ENCODE measurements around the gene SLC1A1.

SLC1A1 gene

GRCh38 chr9:4567601-4568000 lies 77.3 kb downstream of the SLC1A1 start:
- Histone ChIP-seq H3K4ac (ENCODE audit: low read depth in 1 of 2, low read length in 2 of 2) (no peak overlapping the region), H2AFZ (ENCODE audit: low read depth, low read length) (no peak overlapping the region), H2BK5ac (ENCODE audit: low read depth, low read length, poor library complexity, severe bottlenecking) (no peak overlapping the region), H3K4me1 (ENCODE audit: control insufficient read depth, insufficient read depth, low read depth, low read length) (no peaks in the 10 kb centered on the region), H3K23ac (ENCODE audit: low read length in 2 of 2) (no peak overlapping the region), H3K9ac (ENCODE audit: low read length) (no peak overlapping the region), H2BK12ac (ENCODE audit: low read length in 2 of 2) (no peak overlapping the region), H3K4me2 (ENCODE audit: low read length, poor library complexity, severe bottlenecking) (no peak overlapping the region), H4K8ac (ENCODE audit: low read length) (no peak overlapping the region), H4K91ac (ENCODE audit: low read length) (no peak overlapping the region), H3K9me3 (ENCODE audit: control insufficient read depth, low read length) (no peaks in the 10 kb centered on the region), H3K27ac (ENCODE audit: low read length, poor library complexity, severe bottlenecking) (no peak overlapping the region), H3K14ac (ENCODE audit: low read length in 2 of 2) (no peak overlapping the region), H3K4me3 (ENCODE audit: insufficient read depth in 1 of 2, low read depth in 1 of 2, low read length in 2 of 2) (no peak overlapping the region), H2AK5ac (ENCODE audit: low read length, severe bottlenecking) (no peak overlapping the region), H3K18ac (ENCODE audit: low read depth in 1 of 2, low read length in 2 of 2) (no peak overlapping the region), H2BK120ac (ENCODE audit: low read depth, low read length) (no peak overlapping the region), H3K79me1 (replicated peaks; ENCODE audit: low read length, poor library complexity, severe bottlenecking) (no peaks in the 10 kb centered on the region), H3K36me3 (ENCODE audit: control insufficient read depth in 1 of 2, insufficient read depth in 2 of 2, low read depth in 1 of 2, low read length in 2 of 2) (peaks cover 8 to 83% of the 10 kb centered on the region in 2 experiments), H2BK15ac (ENCODE audit: low read depth, poor library complexity, severe bottlenecking) (no peak overlapping the region), H3K27me3 (ENCODE audit: control insufficient read depth in 1 of 2, insufficient read depth in 1 of 2, low read length in 2 of 2) (no peaks in the 10 kb centered on the region)
- no peak for DNase-seq
- WGBS, result 75% methylated on average over 8 of the region's 8 CpGs

GRCh38 chr9:4569101-4569500 lies 78.8 kb downstream of the SLC1A1 start:
- H3K9me3 ChIP-seq (ENCODE audit: control insufficient read depth, low read length), result no peaks in the 10 kb centered on the region
- no peak overlapping the region for H2BK5ac ChIP-seq (ENCODE audit: low read depth, low read length, poor library complexity, severe bottlenecking)
- H3K4me2 ChIP-seq (ENCODE audit: low read length, poor library complexity, severe bottlenecking), result no peak overlapping the region
- no peak overlapping the region for H2AFZ ChIP-seq (ENCODE audit: low read depth, low read length)
- no peak overlapping the region for H4K91ac ChIP-seq (ENCODE audit: low read length)
- no peak overlapping the region for H4K8ac ChIP-seq (ENCODE audit: low read length)
- H3K4ac ChIP-seq (ENCODE audit: low read depth in 1 of 2, low read length in 2 of 2), result no peak overlapping the region
- no peaks in the 10 kb centered on the region for H3K4me1 ChIP-seq (ENCODE audit: control insufficient read depth, insufficient read depth, low read depth, low read length)
- no peak overlapping the region for H3K27ac ChIP-seq (ENCODE audit: low read length, poor library complexity, severe bottlenecking)
- no peak overlapping the region for H2BK120ac ChIP-seq (ENCODE audit: low read depth, low read length)
- H3K27me3 ChIP-seq (ENCODE audit: control insufficient read depth in 1 of 2, insufficient read depth in 1 of 2, low read length in 2 of 2), result no peaks in the 10 kb centered on the region
- DNase-seq, result no peak
- no peak overlapping the region for H3K14ac ChIP-seq (ENCODE audit: low read length in 2 of 2)
- H3K23ac ChIP-seq (ENCODE audit: low read length in 2 of 2), result no peak overlapping the region
- H3K4me3 ChIP-seq (ENCODE audit: insufficient read depth in 1 of 2, low read depth in 1 of 2, low read length in 2 of 2), result no peak overlapping the region
- H3K79me1 ChIP-seq (replicated peaks; ENCODE audit: low read length, poor library complexity, severe bottlenecking), result no peaks in the 10 kb centered on the region
- no peak overlapping the region for H2BK12ac ChIP-seq (ENCODE audit: low read length in 2 of 2)
- no peak overlapping the region for H3K18ac ChIP-seq (ENCODE audit: low read depth in 1 of 2, low read length in 2 of 2)
- no peak overlapping the region for H3K9ac ChIP-seq (ENCODE audit: low read length)
- no peak overlapping the region for H2AK5ac ChIP-seq (ENCODE audit: low read length, severe bottlenecking)
- peaks cover 7 to 87% of the 10 kb centered on the region in 2 experiments for H3K36me3 ChIP-seq (ENCODE audit: control insufficient read depth in 1 of 2, insufficient read depth in 2 of 2, low read depth in 1 of 2, low read length in 2 of 2)
- no peak overlapping the region for H2BK15ac ChIP-seq (ENCODE audit: low read depth, poor library complexity, severe bottlenecking)

- no peak overlapping the region for H3K4ac ChIP-seq (ENCODE audit: low read depth in 1 of 2, low read length in 2 of 2)
- 76% methylated on average over 5 of the region's 5 CpGs for WGBS
Observed at GRCh38 chr9:4572184-4572826, 82.0 kb downstream of the SLC1A1 start.

GRCh38 chr9:4573176-4573575 lies 82.9 kb downstream of the SLC1A1 start:
- Histone ChIP-seq H2BK15ac (ENCODE audit: low read depth, poor library complexity, severe bottlenecking) (no peak overlapping the region), H4K8ac (ENCODE audit: low read length) (no peak overlapping the region), H3K9ac (ENCODE audit: low read length) (no peak overlapping the region), H3K14ac (ENCODE audit: low read length in 2 of 2) (no peak overlapping the region), H2AFZ (ENCODE audit: low read depth, low read length) (no peak overlapping the region), H3K23ac (ENCODE audit: low read length in 2 of 2) (no peak overlapping the region), H3K27ac (ENCODE audit: low read length, poor library complexity, severe bottlenecking) (no peak overlapping the region), H3K9me3 (ENCODE audit: control insufficient read depth, low read length) (no peaks in the 10 kb centered on the region), H2BK12ac (ENCODE audit: low read length in 2 of 2) (no peak overlapping the region), H3K4ac (ENCODE audit: low read depth in 1 of 2, low read length in 2 of 2) (no peak overlapping the region), H3K36me3 (ENCODE audit: control insufficient read depth in 1 of 2, insufficient read depth in 2 of 2, low read depth in 1 of 2, low read length in 2 of 2) (peaks cover 22 to 87% of the 10 kb centered on the region in 2 experiments), H2BK5ac (ENCODE audit: low read depth, low read length, poor library complexity, severe bottlenecking) (no peak overlapping the region), H2AK5ac (ENCODE audit: low read length, severe bottlenecking) (no peak overlapping the region), H2BK120ac (ENCODE audit: low read depth, low read length) (no peak overlapping the region), H3K4me1 (ENCODE audit: control insufficient read depth, insufficient read depth, low read depth, low read length) (no peaks in the 10 kb centered on the region), H3K18ac (ENCODE audit: low read depth in 1 of 2, low read length in 2 of 2) (no peak overlapping the region), H3K79me1 (replicated peaks; ENCODE audit: low read length, poor library complexity, severe bottlenecking) (no peaks in the 10 kb centered on the region), H3K27me3 (ENCODE audit: control insufficient read depth in 1 of 2, insufficient read depth in 1 of 2, low read length in 2 of 2) (no peaks in the 10 kb centered on the region), H3K4me3 (ENCODE audit: insufficient read depth in 1 of 2, low read depth in 1 of 2, low read length in 2 of 2) (no peak overlapping the region), H3K4me2 (ENCODE audit: low read length, poor library complexity, severe bottlenecking) (no peak overlapping the region), H4K91ac (ENCODE audit: low read length) (no peak overlapping the region)
- WGBS, result 94% methylated on average over 2 of the region's 4 CpGs
- DNase-seq, result no peak

More at GRCh38 chr9:4572184-4572826, 82.0 kb downstream of the SLC1A1 start:
- Histone ChIP-seq H3K4me1 (ENCODE audit: control insufficient read depth, insufficient read depth, low read depth, low read length) (no peaks in the 10 kb centered on the region), H3K14ac (ENCODE audit: low read length in 2 of 2) (no peak overlapping the region), H4K91ac (ENCODE audit: low read length) (no peak overlapping the region), H3K4me3 (ENCODE audit: insufficient read depth in 1 of 2, low read depth in 1 of 2, low read length in 2 of 2) (no peak overlapping the region), H3K79me1 (replicated peaks; ENCODE audit: low read length, poor library complexity, severe bottlenecking) (no peaks in the 10 kb centered on the region), H3K27me3 (ENCODE audit: control insufficient read depth in 1 of 2, insufficient read depth in 1 of 2, low read length in 2 of 2) (no peaks in the 10 kb centered on the region), H2BK120ac (ENCODE audit: low read depth, low read length) (no peak overlapping the region), H2BK5ac (ENCODE audit: low read depth, low read length, poor library complexity, severe bottlenecking) (no peak overlapping the region), H3K4me2 (ENCODE audit: low read length, poor library complexity, severe bottlenecking) (no peak overlapping the region), H3K9me3 (ENCODE audit: control insufficient read depth, low read length) (no peaks in the 10 kb centered on the region), H2AFZ (ENCODE audit: low read depth, low read length) (no peak overlapping the region), H3K36me3 (ENCODE audit: control insufficient read depth in 1 of 2, insufficient read depth in 2 of 2, low read depth in 1 of 2, low read length in 2 of 2) (peaks cover 21 to 89% of the 10 kb centered on the region in 2 experiments), H3K9ac (ENCODE audit: low read length) (no peak overlapping the region), H2BK12ac (ENCODE audit: low read length in 2 of 2) (no peak overlapping the region), H3K18ac (ENCODE audit: low read depth in 1 of 2, low read length in 2 of 2) (no peak overlapping the region), H3K23ac (ENCODE audit: low read length in 2 of 2) (no peak overlapping the region), H2BK15ac (ENCODE audit: low read depth, poor library complexity, severe bottlenecking) (no peak overlapping the region), H4K8ac (ENCODE audit: low read length) (no peak overlapping the region), H2AK5ac (ENCODE audit: low read length, severe bottlenecking) (no peak overlapping the region), H3K27ac (ENCODE audit: low read length, poor library complexity, severe bottlenecking) (no peak overlapping the region)
- no peak for DNase-seq

All from mesenchymal stem cell (in vitro differentiated cells and primary cell).